NCI-H2227 (cell line): ENCODE measurements around the gene ERG.

ENCODE experiments used
- DNase-seq: peaks from one replicate; lab custom pipeline; 2025; ENCODE audit not compliant: unreplicated experiment; lab: John Stamatoyannopoulos, UW

The ERG gene

DNA sequence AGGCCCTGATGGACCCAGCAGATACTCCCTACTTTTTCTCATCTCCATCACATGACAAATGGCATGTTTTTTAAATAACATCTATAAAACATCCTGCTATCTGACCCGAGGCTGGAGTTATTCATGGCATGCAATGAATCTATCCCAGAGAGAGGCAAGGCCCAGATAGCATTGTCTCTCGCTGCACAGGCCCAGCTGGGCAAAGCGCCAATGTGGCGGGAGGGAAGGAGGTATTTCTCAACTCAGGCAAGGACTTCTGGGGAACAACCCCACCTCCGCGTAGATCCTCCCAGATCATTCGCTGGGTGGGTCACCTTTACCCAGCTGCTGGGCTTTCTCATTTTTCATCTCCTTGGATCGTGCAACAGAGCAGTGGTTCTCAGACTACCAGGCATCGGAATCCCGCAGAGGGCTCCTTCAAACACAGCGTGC is 59.8 kb downstream of the ERG start:
- DNase-seq = no peak

DNA sequence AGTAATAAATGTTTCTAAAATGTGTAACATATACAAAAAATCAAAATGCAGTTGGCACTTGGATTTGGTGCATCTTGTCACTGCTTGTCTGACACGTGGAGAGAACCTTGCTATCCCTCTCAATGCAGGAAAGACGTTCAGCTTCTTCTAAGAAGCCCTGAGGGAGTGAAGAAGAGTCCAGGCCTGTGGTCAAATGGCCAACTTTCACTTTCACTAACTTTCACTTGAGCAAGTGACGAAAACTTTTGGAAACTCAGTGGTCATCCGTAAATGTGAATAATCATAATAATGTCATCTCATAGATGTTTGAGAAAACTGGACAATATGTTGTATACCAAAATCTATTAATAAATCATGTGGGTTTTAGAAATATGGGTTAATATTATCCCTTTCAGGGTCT is 61.9 kb downstream of the ERG start:
- no peak for DNase-seq

DNA sequence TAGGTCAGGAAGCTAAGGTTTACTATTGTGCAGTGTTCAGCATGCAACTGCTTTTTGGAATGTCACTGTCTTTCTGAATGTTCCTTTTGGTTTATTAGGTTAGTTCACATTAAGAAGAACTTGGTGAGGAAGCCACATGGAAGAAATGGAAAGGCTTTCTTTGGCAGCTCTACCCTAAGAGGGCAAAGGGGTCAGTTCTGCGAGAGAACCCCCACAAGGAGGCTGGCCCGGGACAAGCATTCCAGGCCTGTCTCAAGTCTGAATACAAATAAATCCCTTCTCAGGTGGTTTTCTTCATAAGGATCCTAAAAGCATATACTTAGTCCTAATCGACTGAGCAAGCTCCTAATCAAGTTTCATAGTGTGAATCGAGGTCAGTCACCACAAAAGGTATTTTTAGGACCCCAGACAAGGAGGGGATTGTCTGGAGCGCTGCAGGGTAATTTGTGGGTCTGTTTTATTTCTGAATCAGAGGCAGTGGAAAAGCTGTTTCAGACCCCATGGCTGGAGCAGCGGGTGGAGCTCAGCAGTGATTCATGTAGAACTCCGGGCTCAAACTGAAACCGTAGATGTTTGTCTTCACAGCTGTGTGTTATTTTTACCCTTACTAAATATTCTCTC is 63.3 kb downstream of the ERG start:
- DNase-seq = no peak

- no peak for DNase-seq
Observed at GRCh38 chr21:38433471-38433870, 64.8 kb downstream of the ERG start.

DNA sequence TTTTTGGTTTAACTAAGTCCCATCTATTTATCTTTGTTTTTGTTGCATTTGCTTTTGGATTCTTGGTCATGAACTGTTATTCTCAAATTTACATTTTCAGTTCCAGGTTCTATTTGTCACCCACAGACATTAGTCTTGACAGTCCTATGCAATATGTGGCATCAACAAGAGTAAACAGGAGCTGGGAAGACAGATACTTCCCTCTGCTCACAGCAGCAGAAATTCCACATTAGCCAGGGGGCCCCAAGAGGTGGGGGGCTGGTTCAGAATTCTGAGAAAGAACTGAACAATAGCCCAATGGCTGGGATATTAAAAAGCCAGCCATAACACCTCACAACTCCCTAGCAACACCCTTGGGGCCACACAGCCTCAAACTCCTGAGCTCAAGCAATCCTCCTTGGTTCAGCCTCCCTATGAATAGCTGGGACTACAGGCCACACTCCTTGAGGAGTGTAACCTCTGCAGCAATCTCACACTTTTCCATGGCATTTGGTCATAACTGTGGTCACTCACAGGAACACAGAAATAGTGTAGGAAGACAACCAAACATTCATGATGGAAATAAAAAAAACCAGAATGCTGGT is 67.8 kb downstream of the ERG start:
- DNase-seq = no peak

GRCh38 chr21:38429011-38429410 is 69.3 kb downstream of the ERG start:
- DNase-seq = no peak

DNA sequence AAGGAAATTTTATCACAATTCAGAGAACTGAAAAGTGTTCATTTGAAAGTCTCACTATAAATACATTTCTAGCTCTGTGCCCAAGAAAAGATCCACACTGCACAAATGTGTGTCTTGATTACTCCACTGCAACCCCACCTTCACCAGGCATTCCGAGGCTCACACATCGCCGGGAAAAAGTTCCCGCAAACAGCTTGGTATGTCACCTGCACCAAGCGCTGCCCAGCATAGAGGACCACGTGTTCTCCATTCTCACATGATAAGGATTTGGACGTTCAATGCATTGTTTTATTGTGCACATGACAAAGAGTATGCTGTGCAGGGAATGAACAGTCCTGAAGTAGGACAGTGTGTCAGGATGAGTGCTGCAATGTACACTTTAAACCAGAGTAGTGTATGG is 70.1 kb downstream of the ERG start:
- DNase-seq = no peak

DNA sequence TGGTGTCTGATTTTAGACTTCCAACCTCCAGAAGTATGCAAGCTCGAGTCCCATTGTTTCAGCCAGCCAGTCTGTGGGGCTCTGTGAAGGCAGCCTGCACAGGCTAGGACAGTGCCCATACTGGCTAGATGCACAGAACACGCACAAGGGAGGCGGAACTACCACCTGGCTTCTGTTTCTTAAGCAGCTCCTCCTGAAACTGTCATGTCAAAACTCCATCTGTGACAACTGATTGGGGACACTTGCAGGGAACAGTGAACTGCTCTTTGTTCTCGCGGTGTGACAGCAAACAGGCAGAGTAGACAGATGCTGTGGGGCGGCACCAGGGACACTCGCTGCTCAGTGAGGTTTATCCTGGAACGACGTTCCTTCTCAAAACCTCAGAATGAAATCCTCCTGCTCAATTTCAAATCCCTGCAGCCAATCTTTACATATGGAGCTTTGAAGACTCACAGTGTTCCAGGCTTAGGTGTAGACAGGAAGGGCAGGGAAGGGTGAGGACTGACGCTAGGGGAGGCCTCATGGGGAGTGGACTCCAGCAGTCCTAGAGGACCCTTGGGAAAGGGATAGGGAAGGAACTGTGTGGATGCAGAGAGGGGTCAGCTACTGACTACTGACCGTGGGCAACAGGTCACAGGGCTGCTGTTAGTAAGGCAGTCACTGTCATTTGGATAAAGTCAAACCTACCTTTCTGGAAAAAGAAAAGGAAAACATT is 73.8 kb downstream of the ERG start:
- DNase-seq = no peak

DNA sequence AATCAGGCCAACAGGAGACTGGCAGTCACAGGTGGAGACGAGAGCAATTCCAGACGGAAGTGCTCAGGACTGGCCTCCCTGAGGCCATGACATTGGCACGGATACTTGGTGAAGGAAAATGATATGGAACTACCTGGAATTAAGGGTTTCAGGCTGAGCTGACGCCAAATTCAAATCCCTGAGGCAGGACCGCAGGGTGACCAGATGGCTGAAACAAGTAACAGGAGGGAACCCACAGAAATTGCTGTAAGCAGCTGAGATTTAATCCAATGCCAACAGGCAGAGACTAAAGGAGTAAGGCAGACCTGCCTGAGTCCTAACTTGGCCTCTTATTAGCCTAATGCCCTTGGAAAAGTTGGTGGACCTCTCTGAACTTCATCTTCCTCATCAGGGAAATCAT is 76.2 kb downstream of the ERG start:
- no peak for DNase-seq

- no peak for DNase-seq
Observed at GRCh38 chr21:38420140-38420539, 78.1 kb downstream of the ERG start.

DNA sequence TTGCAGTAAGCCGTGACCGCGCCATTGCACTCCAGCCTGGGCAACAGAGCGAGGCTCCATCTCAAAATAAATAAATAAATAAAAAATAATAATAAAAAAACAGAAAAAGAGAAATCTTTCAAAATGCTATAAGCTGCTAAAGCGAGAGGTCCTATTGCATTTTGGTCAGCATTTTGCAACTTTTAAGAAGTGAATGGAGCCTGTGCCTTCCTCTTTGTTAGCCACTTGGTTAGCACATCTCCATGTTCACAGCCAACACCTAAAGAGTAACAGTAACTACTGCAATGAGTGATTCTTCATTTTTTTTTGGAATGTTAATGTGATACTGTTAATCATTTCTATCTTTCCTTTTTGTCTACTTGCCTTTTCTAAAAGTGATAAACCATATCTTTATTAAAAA is 80.6 kb downstream of the ERG start:
- no peak for DNase-seq

GRCh38 chr21:38416791-38417190 is 81.5 kb downstream of the ERG start:
- DNase-seq = no peak

DNA sequence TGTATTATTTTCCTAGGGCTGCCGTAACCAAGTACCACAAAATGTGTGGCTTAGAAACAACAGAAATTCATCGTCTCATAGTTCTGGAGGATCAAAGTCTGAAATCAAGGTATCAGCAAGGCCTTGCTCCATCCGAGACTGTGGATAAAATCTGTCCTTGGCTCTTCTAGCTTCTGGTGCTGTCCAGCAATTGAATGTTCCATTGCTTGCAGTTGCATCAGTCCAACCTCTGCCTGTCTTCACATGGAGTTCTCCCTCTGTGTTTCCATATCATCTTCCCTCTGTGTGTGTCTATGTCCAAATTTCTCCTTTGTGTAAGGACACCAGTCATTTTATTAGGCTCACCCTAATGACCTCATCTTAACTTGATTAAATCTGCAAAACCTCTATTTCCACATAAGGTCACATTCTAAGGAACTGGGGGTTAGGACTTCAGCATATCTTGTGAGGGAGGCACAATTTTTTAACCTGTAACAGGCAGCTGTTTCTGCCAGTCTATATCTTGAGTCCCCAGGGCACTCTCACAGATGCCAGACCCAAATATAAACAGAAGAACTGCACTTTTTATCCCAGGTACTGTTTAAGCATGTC is 84.2 kb downstream of the ERG start:
- no peak for DNase-seq

DNA sequence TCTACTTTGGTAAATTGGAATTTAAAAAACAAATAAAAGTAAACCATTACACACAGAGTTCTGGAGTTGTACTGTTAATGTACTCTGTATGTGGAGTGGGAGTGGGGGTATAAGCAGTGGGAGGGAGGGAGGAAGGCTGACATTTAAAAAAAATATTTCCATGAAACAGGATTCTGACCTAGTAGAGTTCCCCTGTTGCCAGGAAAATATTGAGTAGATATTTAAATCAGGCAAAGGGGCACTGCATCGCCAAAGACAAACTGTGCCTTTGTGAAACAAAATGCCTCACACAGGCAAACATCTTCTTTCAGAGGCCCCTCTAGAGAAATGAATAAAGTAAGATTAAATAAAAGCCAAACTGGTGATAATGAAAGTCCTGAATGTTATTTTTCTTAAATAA is 87.8 kb downstream of the ERG start:
- no peak for DNase-seq

GRCh38 chr21:38409907-38410306 is 88.4 kb downstream of the ERG start:
- DNase-seq = no peak

DNA sequence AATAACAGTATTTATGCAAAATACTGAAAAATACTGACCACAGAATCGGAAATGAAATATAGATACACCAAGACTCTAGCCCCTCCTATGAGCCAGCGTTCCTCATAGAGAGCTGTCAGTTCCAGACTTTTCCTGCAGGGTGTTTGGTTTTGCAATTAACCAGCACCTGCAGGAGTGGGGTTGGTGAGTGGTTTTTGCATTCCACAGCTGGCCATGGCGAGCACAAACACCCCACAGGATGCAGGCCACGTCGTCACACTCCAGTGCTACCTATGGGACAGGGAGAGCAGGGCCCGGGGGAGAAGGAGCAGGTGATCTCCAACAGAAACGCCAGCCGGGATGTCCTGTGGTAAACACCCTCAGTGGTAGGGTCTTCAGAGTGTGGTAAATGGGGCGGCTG is 94.1 kb downstream of the ERG start:
- no peak for DNase-seq

DNA sequence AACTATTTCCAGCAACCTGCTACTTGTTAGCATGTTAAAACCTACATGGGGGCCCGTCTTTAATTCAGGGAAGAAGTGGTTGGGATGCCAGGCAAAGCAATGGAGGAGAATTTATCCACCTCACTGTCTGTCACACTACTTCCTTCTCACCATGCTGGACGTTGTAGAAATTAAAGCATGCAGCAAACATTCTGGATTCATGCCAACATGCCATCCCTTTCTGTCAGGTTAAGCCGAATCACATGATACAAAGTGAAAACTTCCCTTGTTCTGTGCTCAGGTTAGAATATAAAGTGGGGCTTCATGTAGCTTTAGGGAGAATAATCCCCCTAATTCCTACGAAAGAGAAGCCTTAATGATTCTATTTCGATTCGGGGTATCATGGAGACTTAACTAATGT is 95.5 kb downstream of the ERG start:
- no peak for DNase-seq

GRCh38 chr21:38402291-38402690 is 96.0 kb downstream of the ERG start:
- DNase-seq = no peak

DNA sequence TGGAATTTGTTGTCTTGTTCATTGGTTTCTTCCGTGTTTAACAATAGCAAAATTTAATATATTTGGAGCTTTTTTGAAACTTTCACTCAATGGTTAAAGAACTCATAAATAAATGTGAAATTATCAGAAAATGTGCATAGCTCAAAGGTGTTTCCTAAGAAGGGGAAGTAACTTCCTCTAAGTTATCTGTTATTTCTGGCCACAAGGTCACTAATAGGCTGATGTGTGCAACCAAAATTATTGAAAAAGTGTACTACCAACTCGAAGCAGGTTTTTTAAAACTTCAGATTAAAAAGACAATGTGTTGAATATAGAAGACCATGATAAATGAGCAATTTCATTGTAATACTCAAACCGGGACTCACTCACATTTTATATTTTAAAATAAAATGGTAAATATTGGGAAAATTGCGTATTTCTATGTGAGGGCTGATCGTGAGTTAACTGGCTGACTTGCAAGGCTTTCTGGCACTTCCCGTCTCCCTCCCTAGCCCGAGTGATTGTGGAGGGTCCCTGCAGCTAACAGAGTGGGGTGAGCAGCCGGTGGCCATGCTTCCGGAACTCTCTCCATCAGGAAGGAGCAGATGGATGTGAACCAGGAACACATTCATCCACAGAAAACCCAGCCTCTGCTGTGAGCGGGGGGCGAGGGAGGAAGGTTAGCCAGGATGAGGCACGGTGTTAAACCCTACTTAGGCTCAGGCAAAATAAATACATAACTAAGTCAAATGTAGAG is 96.9 kb downstream of the ERG start:
- no peak for DNase-seq

DNA sequence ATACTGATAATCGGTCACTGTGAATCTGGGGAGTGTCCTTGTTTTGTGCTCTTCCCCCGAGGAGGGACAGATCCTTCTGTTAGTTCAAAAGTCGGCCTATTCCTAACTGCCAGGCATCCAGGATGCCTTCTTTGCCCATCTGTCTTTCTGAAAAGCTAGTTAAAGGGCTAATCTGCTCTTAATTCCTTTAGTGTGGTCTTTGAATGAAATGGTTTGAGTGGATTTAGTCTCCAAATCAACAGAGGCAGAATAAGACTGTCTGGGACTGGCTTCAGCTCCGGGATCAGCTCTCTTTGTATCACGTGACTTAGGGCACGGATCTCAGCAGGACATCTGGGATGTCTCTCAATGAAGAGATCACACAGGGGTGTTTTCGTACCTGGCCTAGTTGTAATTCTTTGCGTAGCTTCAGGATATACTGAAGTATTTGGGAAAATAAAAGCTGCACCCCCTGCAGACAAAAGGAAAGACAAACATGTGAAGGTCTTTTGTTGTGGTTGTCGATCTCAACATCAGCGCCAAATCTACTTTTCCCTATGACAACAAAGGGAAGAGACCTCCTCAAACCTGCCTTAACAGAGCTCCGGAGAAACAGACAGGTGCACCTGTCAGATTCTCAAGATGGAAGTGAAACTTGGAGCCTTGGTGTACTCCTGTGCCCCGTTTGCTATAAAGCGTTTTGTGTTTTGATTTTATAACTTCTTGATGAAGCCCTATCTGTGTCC is 97.9 kb downstream of the ERG start:
- no peak for DNase-seq

DNA sequence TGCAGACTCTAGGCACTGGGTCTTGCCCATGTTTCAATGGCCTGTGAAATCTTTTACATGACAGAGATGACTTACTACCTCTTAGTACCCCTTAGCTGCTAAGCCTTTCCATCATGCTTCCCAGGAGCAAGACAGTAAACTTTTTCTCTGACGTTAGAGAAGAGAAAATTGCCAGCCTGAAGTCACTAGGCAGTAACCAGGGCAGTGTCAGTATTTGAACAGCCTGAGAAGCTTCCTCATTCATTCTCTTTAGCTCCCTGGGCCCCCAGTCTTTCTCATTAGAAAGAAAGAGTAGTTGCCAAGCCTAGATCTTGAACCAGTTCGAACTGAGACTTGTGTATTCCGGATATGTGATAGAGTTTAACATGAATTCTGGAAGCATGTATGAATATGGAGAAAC is 99.2 kb downstream of the ERG start:
- no peak for DNase-seq
